ENCODE results near the gene AFG1L.
"Not testable (repeated sequence)": the region's sequence is repeated elsewhere in the genome, so short reads cannot be mapped to it uniquely, and the experiment has no call there.

Gene AFG1L

GRCh38 chr6:108294727-108295625, at the start of gene AFG1L:
AFG1L (plus strand) TSS chr6:108295054; CDS start chr6:108295080, 26 bp downstream.
- peak; percentile 78 for DNase-seq

GRCh38 chr6:108245095-108245494, 49.8 kb upstream of the AFG1L start:
- not testable (repeated sequence) for DNase-seq

GRCh38 chr6:108247965-108248536, 46.8 kb upstream of the AFG1L start:
- DNase-seq, result no peak

- no peak for DNase-seq
Observed at GRCh38 chr6:108250240-108250866, 44.5 kb upstream of the AFG1L start.

- DNase-seq, result no peak
Observed at GRCh38 chr6:108251252-108251651, 43.6 kb upstream of the AFG1L start.

GRCh38 chr6:108252055-108252454, 42.8 kb upstream of the AFG1L start:
- no peak for DNase-seq

- DNase-seq, result no peak
Observed at GRCh38 chr6:108253241-108253640, 41.6 kb upstream of the AFG1L start.

GRCh38 chr6:108254433-108255410, 40.1 kb upstream of the AFG1L start:
- no peak for DNase-seq

- DNase-seq, result peak; percentile 12
Observed at GRCh38 chr6:108260126-108260808, 34.6 kb upstream of the AFG1L start.

- DNase-seq, result peak; percentile 79
Observed at GRCh38 chr6:108260809-108261569, 33.9 kb upstream of the AFG1L start, which contains the start of gene SNX3. SNX3 (minus strand) TSS chr6:108261040; CDS start chr6:108260921, 119 bp downstream.

- no peak for DNase-seq
Observed at GRCh38 chr6:108263371-108263770, 31.5 kb upstream of the AFG1L start.

GRCh38 chr6:108268845-108269244, 26.0 kb upstream of the AFG1L start:
- DNase-seq, result no peak

- DNase-seq, result not testable (repeated sequence)
Observed at GRCh38 chr6:108269955-108270354, 24.9 kb upstream of the AFG1L start.

- DNase-seq, result no peak
Observed at GRCh38 chr6:108274546-108274945, 20.3 kb upstream of the AFG1L start.

- DNase-seq, result no peak
Observed at GRCh38 chr6:108275976-108276375, 18.9 kb upstream of the AFG1L start.

GRCh38 chr6:108277295-108277694, 17.6 kb upstream of the AFG1L start:
- no peak for DNase-seq

GRCh38 chr6:108277831-108278230, 17.0 kb upstream of the AFG1L start:
- no peak for DNase-seq

GRCh38 chr6:108285381-108285780, 9.5 kb upstream of the AFG1L start:
- DNase-seq, result no peak

- no peak for DNase-seq
Observed at GRCh38 chr6:108286366-108286765, 8.5 kb upstream of the AFG1L start.

GRCh38 chr6:108287373-108287772, 7.5 kb upstream of the AFG1L start:
- no peak for DNase-seq

- DNase-seq, result no peak
Observed at GRCh38 chr6:108288742-108289141, 6.1 kb upstream of the AFG1L start.

All from activated CD4-positive, alpha-beta T cell treated with anti-CD3 and anti-CD28 coated beads for 1 hour (primary cell).